Measurements from ENCODE around the gene TTLL4.
"Not testable (repeated sequence)": the region's sequence is repeated elsewhere in the genome, so short reads cannot be mapped to it uniquely, and the experiment has no call there.

The TTLL4 gene

GRCh38 chr2:218710687-218711549 lies at the start of gene TTLL4:
TSS of gene TTLL4 (plus strand) at chr2:218710835. CDS start at chr2:218737677, 26,842 bp downstream.
- DNase-seq (ENCODE audit: low read depth): peak; percentile 97

GRCh38 chr2:218662377-218662776 lies 48.3 kb upstream of the TTLL4 start:
- no peak for DNase-seq (ENCODE audit: low read depth)

- no peak for DNase-seq (ENCODE audit: low read depth)
These were observed 47.8 kb upstream of the TTLL4 start for GRCh38 chr2:218662827-218663226.

- no peak for DNase-seq (ENCODE audit: low read depth)
These were observed 46.7 kb upstream of the TTLL4 start for GRCh38 chr2:218663901-218664300.

GRCh38 chr2:218664653-218665052 lies 46.0 kb upstream of the TTLL4 start:
- DNase-seq (ENCODE audit: low read depth): no peak

- no peak for DNase-seq (ENCODE audit: low read depth)
These were observed 39.5 kb upstream of the TTLL4 start for GRCh38 chr2:218671097-218671653.

- DNase-seq (ENCODE audit: low read depth): peak; percentile 56
These were observed 38.7 kb upstream of the TTLL4 start, which contains the start of the genes RNF25 and STK36 for GRCh38 chr2:218671654-218672566. TSS of gene RNF25 (minus strand) at chr2:218672002. CDS start at chr2:218671970, 32 bp downstream. TSS of gene STK36 (plus strand) at chr2:218672086. CDS start at chr2:218672830, 744 bp downstream.

GRCh38 chr2:218679119-218679518 lies 31.5 kb upstream of the TTLL4 start:
- DNase-seq (ENCODE audit: low read depth): no peak

GRCh38 chr2:218680061-218680460 lies 30.6 kb upstream of the TTLL4 start:
- no peak for DNase-seq (ENCODE audit: low read depth)

- DNase-seq (ENCODE audit: low read depth): not testable (repeated sequence)
These were observed 23.1 kb upstream of the TTLL4 start for GRCh38 chr2:218687400-218688060.

- no peak for DNase-seq (ENCODE audit: low read depth)
These were observed 19.4 kb upstream of the TTLL4 start for GRCh38 chr2:218691234-218691633.

GRCh38 chr2:218694405-218695145 lies 16.1 kb upstream of the TTLL4 start:
- DNase-seq (ENCODE audit: low read depth): no peak

GRCh38 chr2:218698885-218699284 lies 11.8 kb upstream of the TTLL4 start:
- no peak for DNase-seq (ENCODE audit: low read depth)

- DNase-seq (ENCODE audit: low read depth): no peak
These were observed 8.8 kb upstream of the TTLL4 start for GRCh38 chr2:218701806-218702205.

- no peak for DNase-seq (ENCODE audit: low read depth)
These were observed 7.3 kb upstream of the TTLL4 start for GRCh38 chr2:218703341-218703740.

- DNase-seq (ENCODE audit: low read depth): no peak
These were observed 2.5 kb upstream of the TTLL4 start for GRCh38 chr2:218708086-218708485.

GRCh38 chr2:218709908-218710307 lies 727 bp upstream of the TTLL4 start:
- no peak for DNase-seq (ENCODE audit: low read depth)

GRCh38 chr2:218710334-218710686 lies 325 bp upstream of the TTLL4 start:
- DNase-seq (ENCODE audit: low read depth): no peak

- no peak for DNase-seq (ENCODE audit: low read depth)
These were observed 905 bp downstream of the TTLL4 start for GRCh38 chr2:218711550-218711929.

GRCh38 chr2:218713922-218714321 lies 3.3 kb downstream of the TTLL4 start:
- DNase-seq (ENCODE audit: low read depth): no peak

GRCh38 chr2:218716070-218716469 lies 5.4 kb downstream of the TTLL4 start:
- DNase-seq (ENCODE audit: low read depth): no peak

Data from stimulated activated CD8-positive, alpha-beta memory T cell treated with anti-CD3 and anti-CD28 coated beads, Interleukin-15, amount 100 ng/mL, for 1 hour (primary cell).